Measurements from ENCODE around the gene CFAP70. TPM values are rescaled to one million over a fixed set of nuclear protein-coding genes. Genes with fewer than 3 reads are reported as not detected.

The CFAP70 gene
- total RNA-seq, 1 experiment from 2014 or later: 0.73 TPM

- CTCF ChIA-PET: interaction anchor here (0.6 to 1.5 kb wide), 8 partner anchors 8 to 160 kb away, joined by 3 to 5 read pairs (median 3); partner anchors contain the start of gene CFAP70
- H3K4me3 ChIP-seq (ENCODE audit: low read length): peak overlapping the region; percentile 76
- H3K4me2 ChIP-seq (ENCODE audit: low read length): peak overlapping the region; percentile 91
- H3K79me2 ChIP-seq (ENCODE audit: low read length): peaks cover 63% of the 10 kb centered on the region
- peak; percentile 54 for DNase-seq
- ATAC-seq: peak; percentile 16
- no peaks in the 10 kb centered on the region for H3K9me3 ChIP-seq (ENCODE audit: low read length)
- H3F3A ChIP-seq (ENCODE audit: low read length, unreplicated experiment): peaks cover 6% of the 10 kb centered on the region
- no peaks in the 10 kb centered on the region for H4K20me1 ChIP-seq (ENCODE audit: low read length)
- H3K9me2 ChIP-seq (replicated peaks; ENCODE audit: low read length): no peaks in the 10 kb centered on the region
- H3K36me3 ChIP-seq (ENCODE audit: low read depth, low read length): peaks cover 22% of the 10 kb centered on the region
- POLR2A ChIA-PET (ENCODE audit: unreplicated experiment): interaction anchor here (0.5 to 1.6 kb wide), 3 partner anchors 44 to 161 kb away, joined by 4 to 11 read pairs (median 5); partner anchors contain the start of genes ECD and FAM149B1
- H3K27me3 ChIP-seq (ENCODE audit: low read length): no peaks in the 10 kb centered on the region
- peak overlapping the region; percentile 90 for H3K9ac ChIP-seq (ENCODE audit: low read length)
- no TSS peak for BruUV-seq (replicated peaks)
- TF ChIP-seq CTCF (conservative IDR thresholded peaks at IDR 0.05; ENCODE audit: low read depth, low read length) (peak; percentile 53; the same call in 1 of the 2 replicates), EZH2phosphoT487 (IDR thresholded peaks at IDR 0.05; ENCODE audit: borderline replicate concordance, low read length) (no peak), EZH2 (IDR thresholded peaks at IDR 0.05; ENCODE audit: low read length, unreplicated experiment) (no peak)
- peaks cover 31% of the 10 kb centered on the region for H3K4me1 ChIP-seq (ENCODE audit: insufficient read depth, low read length)
- intact Hi-C loops (cut with micrococcal nuclease): no loop called here
- peak overlapping the region; percentile 80 for H3K27ac ChIP-seq (ENCODE audit: low read length)
- H2AFZ ChIP-seq (ENCODE audit: low read length): peak overlapping the region; percentile 76
Observed at GRCh38 chr10:73253225-73253555, 105.5 kb downstream of the CFAP70 start.

- Histone ChIP-seq H3K79me2 (ENCODE audit: low read length) (peaks cover 69% of the 10 kb centered on the region), H3K27me3 (ENCODE audit: low read length) (no peaks in the 10 kb centered on the region), H2AFZ (ENCODE audit: low read length) (peak within 1 kb of the TSS; percentile 76), H3K4me2 (ENCODE audit: low read length) (peak within 1 kb of the TSS; percentile 91), H3K9me3 (ENCODE audit: low read length) (no peaks in the 10 kb centered on the region), H3K4me3 (ENCODE audit: low read length) (peak within 1 kb of the TSS; percentile 76), H3K4me1 (ENCODE audit: insufficient read depth, low read length) (peaks cover 37% of the 10 kb centered on the region), H3F3A (ENCODE audit: low read length, unreplicated experiment) (peaks cover 10% of the 10 kb centered on the region), H3K9ac (ENCODE audit: low read length) (peak within 1 kb of the TSS; percentile 90), H3K9me2 (replicated peaks; ENCODE audit: low read length) (no peaks in the 10 kb centered on the region), H3K36me3 (ENCODE audit: low read depth, low read length) (peaks cover 24% of the 10 kb centered on the region), H4K20me1 (ENCODE audit: low read length) (no peaks in the 10 kb centered on the region), H3K27ac (ENCODE audit: low read length) (peak within 1 kb of the TSS; percentile 80)
- BruUV-seq (replicated peaks): TSS peak; percentile 82
- intact Hi-C loops (cut with micrococcal nuclease): loop anchor here (1.0 kb wide), 1 partner anchor 161 kb away; no protein-coding TSS in a partner anchor
- ChIA-PET CTCF (interaction anchor here (0.6 to 1.5 kb wide), 5 partner anchors 10 to 84 kb away, joined by 3 to 4 read pairs (median 3); no protein-coding TSS in a partner anchor), POLR2A (ENCODE audit: unreplicated experiment) (interaction anchor here (0.6 to 1.6 kb wide), 8 partner anchors 11 to 415 kb away, joined by 3 to 12 read pairs (median 4); partner anchors contain the start of genes ECD, FAM149B1 and P4HA1)
- DNase-seq (peak; percentile 100), ATAC-seq (peak; percentile 86)
- TF ChIP-seq EZH2phosphoT487 (IDR thresholded peaks at IDR 0.05; ENCODE audit: borderline replicate concordance, low read length) (no peak), EZH2 (IDR thresholded peaks at IDR 0.05; ENCODE audit: low read length, unreplicated experiment) (no peak), CTCF (conservative IDR thresholded peaks at IDR 0.05; ENCODE audit: low read depth, low read length) (no peak)
Observed at GRCh38 chr10:73252445-73253224, 106.0 kb downstream of the CFAP70 start, which contains the start of gene MRPS16. TSS of gene MRPS16 (minus strand) at chr10:73252644. CDS start at chr10:73252482, 162 bp downstream.
